ENCODE measurements around the gene IFNA6. TPM values are rescaled to one million over a fixed set of nuclear protein-coding genes. Genes with fewer than 3 reads are reported as not detected.

IFNA6 gene
- total RNA-seq, 1 donor from 2014 or later = not detected

Other genes starting within 250 kb of the IFNA6 start
- not detected for gene IFNW1, start 209.1 kb downstream of the IFNA6 start, total RNA-seq
- gene IFNA21, start 184.2 kb downstream of the IFNA6 start, total RNA-seq = not detected
- gene IFNA4, start 163.3 kb downstream of the IFNA6 start, total RNA-seq = not detected
- not detected for gene IFNA7, start 148.7 kb downstream of the IFNA6 start, total RNA-seq
- gene IFNA10, start 143.7 kb downstream of the IFNA6 start, total RNA-seq = not detected
- gene IFNA16, start 133.6 kb downstream of the IFNA6 start, total RNA-seq = not detected
- not detected for gene IFNA17, start 122.7 kb downstream of the IFNA6 start, total RNA-seq
- gene IFNA14, start 110.9 kb downstream of the IFNA6 start, total RNA-seq = not detected
- gene IFNA5, start 45.6 kb downstream of the IFNA6 start, total RNA-seq = not detected
- gene KLHL9, start 15.5 kb downstream of the IFNA6 start, total RNA-seq = 11.2 TPM
- gene IFNA13, start 17.2 kb upstream of the IFNA6 start, total RNA-seq = not detected
- gene IFNA2, start 34.5 kb upstream of the IFNA6 start, total RNA-seq = not detected
- not detected for gene IFNA8, start 58.2 kb upstream of the IFNA6 start, total RNA-seq
- gene IFNA1, start 89.6 kb upstream of the IFNA6 start, total RNA-seq = not detected
- not detected for gene IFNE, start 131.4 kb upstream of the IFNA6 start, total RNA-seq

Data from left ventricle myocardium superior (tissue), 1 donor.